Hepatocyte (in vitro differentiated cells): ENCODE data around the gene FAU. TPM values are rescaled to one million over a fixed set of nuclear protein-coding genes. Genes with fewer than 3 reads are reported as not detected.
A peak's percentile ranks its signal among the peaks of the same experiment; 100 is the strongest.

Experiments
- DNase-seq: peaks from one replicate; pipeline ENCODE4 v3.0.0-alpha.2; 2016; ENCODE audit warnings: low spot score
- H2AFZ ChIP-seq: fragments of 200-600 bp; sonication (generic); 2 replicates; pipeline ENCODE4 v1.6.0; 2016; ENCODE audit warnings: antibody characterized with exemption, mild to moderate bottlenecking
- H3K27ac ChIP-seq: fragments of 200-600 bp; sonication (generic); 2 replicates; pipeline ENCODE4 v1.5.1; 2016; ENCODE audit warnings: mild to moderate bottlenecking
- H3K27me3 ChIP-seq: fragments of 200-600 bp; sonication (generic); 2 replicates; pipeline ENCODE4 v1.6.1; 2016
- H3K36me3 ChIP-seq: fragments of 200-600 bp; sonication (generic); replicated peaks from 2 replicates; pipeline ENCODE4 v1.5.1; 2016; ENCODE audit warnings: low read depth; ENCODE audit not compliant: insufficient read depth
- H3K4me1 ChIP-seq: fragments of 200-600 bp; sonication (generic); 2 replicates; pipeline ENCODE4 v1.5.1; 2016; ENCODE audit warnings: mild to moderate bottlenecking, moderate library complexity; ENCODE audit not compliant: insufficient read depth
- H3K4me2 ChIP-seq: fragments of 200-600 bp; sonication (generic); 2 replicates; pipeline ENCODE4 v1.6.0; 2016
- H3K4me3 ChIP-seq: fragments of 200-600 bp; sonication (generic); 2 replicates; pipeline ENCODE4 v1.5.1; 2016; ENCODE audit warnings: mild to moderate bottlenecking
- H3K79me2 ChIP-seq: fragments of 200-600 bp; sonication (generic); 2 replicates; pipeline ENCODE4 v1.6.0; 2017; ENCODE audit warnings: mild to moderate bottlenecking
- H3K9me2 ChIP-seq: fragments of 200-600 bp; sonication (generic); replicated peaks from 2 replicates; pipeline ENCODE4 v1.6.0; 2017; ENCODE audit warnings: mild to moderate bottlenecking; ENCODE audit not compliant: insufficient read depth
- H3K9me3 ChIP-seq: fragments of 200-600 bp; sonication (generic); 2 replicates; pipeline ENCODE4 v1.5.1; 2016; ENCODE audit warnings: low read depth, mild to moderate bottlenecking
- H4K20me1 ChIP-seq: fragments of 200-600 bp; sonication (generic); 2 replicates; pipeline ENCODE4 v1.6.0; 2016; ENCODE audit warnings: mild to moderate bottlenecking; ENCODE audit not compliant: insufficient read depth, poor library complexity, severe bottlenecking
- EZH2 ChIP-seq: fragments of 200-600 bp; sonication (generic); IDR thresholded peaks from 2 replicates; pipeline ENCODE4 v1.6.1; 2016; ENCODE audit warnings: antibody characterized with exemption, mild to moderate bottlenecking, borderline replicate concordance
- EZH2phosphoT487 ChIP-seq: fragments of 200-600 bp; sonication (generic); IDR thresholded peaks from one replicate; pipeline ENCODE4 v1.6.1; 2018; ENCODE audit warnings: antibody characterized with exemption, mild to moderate bottlenecking, low read depth, moderate library complexity; ENCODE audit not compliant: unreplicated experiment, severe bottlenecking
- WGBS: methylation state at CpG from one replicate; pipeline ENCODE4 v1.1.6; 2016; ENCODE audit warnings: low lambda C conversion rate; ENCODE audit errors: missing lambda C conversion rate; 5-methylcytosine and 5-hydroxymethylcytosine counted together
- polyA plus RNA-seq: library from polyadenylated mRNA; unstranded; fragments of >200 nt; fragmentation: Nextera tagmentation; extraction: Ambion mirVana; gene quantifications from 2 replicates; pipeline ENCODE4 v1.2.1, GENCODE V29; 2016
- total RNA-seq: library from RNA; depleted of rRNA; stranded (reverse); fragments of >200 nt; gene quantifications from 2 replicates; pipeline ENCODE4 v1.2.3, GENCODE V29; 2014
- TF ChIP-seq, protein P1 (sequence below): fragments of 200-600 bp; sonication (generic); IDR thresholded peaks from 2 replicates; pipeline ENCODE4 v1.5.1; 2016; ENCODE audit warnings: antibody characterized with exemption, mild to moderate bottlenecking; ENCODE audit not compliant: poor library complexity

The FAU gene
- total and polyA plus RNA-seq, 2 experiments from 2014 or later: 211 to 434 TPM

GRCh38 chr11:65112546-65113360, 9.2 kb downstream of the FAU start:
- Histone ChIP-seq H3K27ac (peak overlapping the region; percentile 80), H4K20me1 (no peaks in the 10 kb centered on the region), H3K36me3 (no peaks in the 10 kb centered on the region), H3K9me3 (no peaks in the 10 kb centered on the region), H3K9me2 (no peaks in the 10 kb centered on the region), H3K4me3 (peak overlapping the region; percentile 75), H3K4me1 (peaks cover 27% of the 10 kb centered on the region), H3K27me3 (no peaks in the 10 kb centered on the region), H3K4me2 (peak overlapping the region; percentile 99), H3K79me2 (peaks cover 41% of the 10 kb centered on the region), H2AFZ (peak overlapping the region; percentile 43)
- 3% methylated on average over 50 of the region's 57 CpGs for WGBS
- peak; percentile 84 for DNase-seq
- TF ChIP-seq EZH2 (no peak), EZH2phosphoT487 (no peak)
- TF ChIP-seq, protein P1, sequence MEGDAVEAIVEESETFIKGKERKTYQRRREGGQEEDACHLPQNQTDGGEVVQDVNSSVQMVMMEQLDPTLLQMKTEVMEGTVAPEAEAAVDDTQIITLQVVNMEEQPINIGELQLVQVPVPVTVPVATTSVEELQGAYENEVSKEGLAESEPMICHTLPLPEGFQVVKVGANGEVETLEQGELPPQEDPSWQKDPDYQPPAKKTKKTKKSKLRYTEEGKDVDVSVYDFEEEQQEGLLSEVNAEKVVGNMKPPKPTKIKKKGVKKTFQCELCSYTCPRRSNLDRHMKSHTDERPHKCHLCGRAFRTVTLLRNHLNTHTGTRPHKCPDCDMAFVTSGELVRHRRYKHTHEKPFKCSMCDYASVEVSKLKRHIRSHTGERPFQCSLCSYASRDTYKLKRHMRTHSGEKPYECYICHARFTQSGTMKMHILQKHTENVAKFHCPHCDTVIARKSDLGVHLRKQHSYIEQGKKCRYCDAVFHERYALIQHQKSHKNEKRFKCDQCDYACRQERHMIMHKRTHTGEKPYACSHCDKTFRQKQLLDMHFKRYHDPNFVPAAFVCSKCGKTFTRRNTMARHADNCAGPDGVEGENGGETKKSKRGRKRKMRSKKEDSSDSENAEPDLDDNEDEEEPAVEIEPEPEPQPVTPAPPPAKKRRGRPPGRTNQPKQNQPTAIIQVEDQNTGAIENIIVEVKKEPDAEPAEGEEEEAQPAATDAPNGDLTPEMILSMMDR: peak; percentile 70

DNA sequence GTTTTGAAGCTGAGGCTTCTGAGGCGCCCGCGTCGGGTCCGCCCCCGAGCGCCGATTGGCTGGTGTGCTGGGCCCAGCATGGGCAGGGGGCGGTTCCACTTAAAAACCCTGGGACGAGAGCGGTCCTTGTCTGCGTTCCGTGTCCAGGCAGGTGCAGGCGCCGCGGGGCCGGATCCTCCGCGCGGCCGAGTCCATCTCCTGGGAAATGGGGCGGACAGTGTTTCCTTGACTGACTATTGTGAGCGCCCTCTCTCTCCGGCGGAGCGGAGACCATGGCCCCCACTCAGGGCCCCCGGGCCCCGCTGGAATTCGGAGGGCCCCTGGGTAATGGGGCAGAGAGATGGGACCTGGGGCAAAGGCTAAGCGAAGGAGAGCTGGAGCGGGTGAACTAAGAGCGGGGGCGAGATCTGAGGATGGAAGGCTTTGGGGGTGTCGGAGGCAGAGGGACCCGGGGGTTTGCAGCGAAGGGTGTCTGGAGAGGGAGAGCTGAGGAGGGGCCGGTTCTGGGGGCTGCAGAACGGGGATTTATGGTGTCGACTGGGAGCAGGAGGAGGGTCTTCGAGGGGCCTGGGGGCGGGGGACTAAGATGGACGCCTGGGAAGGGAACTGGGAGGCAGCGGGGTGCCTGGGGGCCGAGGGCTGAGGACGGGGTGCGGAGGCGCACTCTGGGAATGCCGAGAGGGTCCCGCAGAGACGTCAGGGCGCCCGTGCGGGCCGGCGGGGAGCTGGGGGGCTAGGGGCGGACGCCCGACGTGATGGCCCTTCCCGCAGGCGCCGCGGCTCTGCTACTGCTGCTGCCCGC, 10.0 kb downstream of the FAU start, which contains the start of gene TM7SF2:
TSS of gene TM7SF2 (plus strand) at position 129 of the 802 bp plus-strand sequence. CDS start at position 273, 144 bp downstream.
- under 1% methylated on average over 38 of the region's 64 CpGs for WGBS
- Histone ChIP-seq H2AFZ (no peak within 1 kb of the TSS), H3K4me3 (peak within 1 kb of the TSS; percentile 75)

DNA sequence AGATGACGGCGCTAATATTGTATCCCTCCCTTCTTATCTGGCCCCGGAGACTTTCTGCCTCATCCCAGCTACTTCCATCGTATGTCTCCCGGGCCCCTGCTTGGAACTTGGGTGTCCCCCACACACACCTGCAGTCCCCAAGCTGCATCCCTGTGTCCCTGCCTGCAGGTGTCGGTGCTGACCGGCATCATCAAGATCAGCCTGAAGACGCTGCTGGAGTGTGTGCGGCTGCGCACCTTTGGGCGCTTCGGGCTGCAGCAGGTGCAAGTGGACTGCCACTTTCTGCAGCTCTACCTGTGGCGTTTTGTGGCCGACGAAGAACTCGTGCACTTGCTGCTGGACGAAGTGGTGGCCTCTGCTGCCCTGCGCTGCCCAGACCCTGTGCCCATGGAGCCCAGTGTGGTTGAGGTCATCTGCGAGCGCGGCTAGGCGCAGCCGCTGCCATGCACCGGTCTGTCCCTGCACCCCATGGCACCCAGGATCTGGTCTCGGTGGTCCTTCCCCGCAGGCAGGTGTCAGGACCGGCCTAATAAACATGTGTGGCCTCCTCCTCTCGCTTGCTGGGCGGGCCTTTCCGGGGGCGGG, 10.7 kb downstream of the FAU start:
- H2AFZ ChIP-seq: no peak overlapping the region
- TF ChIP-seq EZH2phosphoT487 (no peak), EZH2 (no peak)
- TF ChIP-seq, protein P1: no peak
- peak overlapping the region; percentile 99 for H3K4me2 ChIP-seq
- H3K27ac ChIP-seq: peak overlapping the region; percentile 45
- 64% methylated on average over 30 of the region's 31 CpGs for WGBS
- H3K79me2 ChIP-seq: peaks cover 34% of the 10 kb centered on the region
- no peaks in the 10 kb centered on the region for H3K27me3 ChIP-seq
- H3K9me3 ChIP-seq: no peaks in the 10 kb centered on the region
- DNase-seq: no peak
- H3K4me1 ChIP-seq: peaks cover 21% of the 10 kb centered on the region
- no peaks in the 10 kb centered on the region for H4K20me1 ChIP-seq
- H3K36me3 ChIP-seq: no peaks in the 10 kb centered on the region
- no peaks in the 10 kb centered on the region for H3K9me2 ChIP-seq
- no peak overlapping the region for H3K4me3 ChIP-seq

More for the DNA sequence above, 10.0 kb downstream of the FAU start, which contains the start of gene TM7SF2:
- Histone ChIP-seq H3K27ac (peak within 1 kb of the TSS; percentile 80), H4K20me1 (no peaks in the 10 kb centered on the region), H3K9me2 (no peaks in the 10 kb centered on the region), H3K4me2 (peak within 1 kb of the TSS; percentile 99), H3K79me2 (peaks cover 41% of the 10 kb centered on the region), H3K27me3 (no peaks in the 10 kb centered on the region), H3K36me3 (no peaks in the 10 kb centered on the region), H3K4me1 (peaks cover 27% of the 10 kb centered on the region), H3K9me3 (no peaks in the 10 kb centered on the region)
- TF ChIP-seq EZH2: no peak
- peak; percentile 98 for DNase-seq
